ENCODE measurements around the gene CENATAC. TPM values are rescaled to one million over a fixed set of nuclear protein-coding genes. Genes with fewer than 3 reads are reported as not detected.

Gene CENATAC
- total RNA-seq, 1 experiment from 2014 or later, result 55.2 TPM

DNA sequence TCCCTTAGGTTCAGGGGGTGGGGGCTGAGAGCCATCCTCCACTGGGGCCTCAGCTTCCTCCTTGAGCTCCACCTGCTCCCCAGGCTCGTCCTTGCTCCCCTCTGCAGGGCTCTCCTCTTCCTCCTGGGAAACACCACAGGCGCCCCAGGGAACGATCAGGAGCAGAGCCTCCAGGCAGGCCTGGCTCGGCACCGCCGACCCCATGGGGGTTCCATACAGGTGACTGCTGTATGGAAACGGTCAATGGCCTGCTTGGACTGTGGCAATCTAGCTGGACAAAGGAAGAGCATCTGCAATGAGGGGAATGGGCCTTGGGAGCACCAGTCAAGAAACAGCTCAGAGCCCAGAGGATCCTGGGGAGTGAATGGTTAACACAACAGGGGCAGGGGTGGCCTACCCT lies 51.1 kb downstream of the CENATAC start:
- H3K4me1 ChIP-seq (ENCODE audit: insufficient read depth, low read length), result no peaks in the 10 kb centered on the region
- H3K9me3 ChIP-seq (ENCODE audit: control insufficient read depth, low read depth, low read length), result no peaks in the 10 kb centered on the region
- H3K27me3 Mint-ChIP-seq (ENCODE audit: low read depth), result no peaks in the 10 kb centered on the region
- no peaks in the 10 kb centered on the region for H4K20me1 ChIP-seq (ENCODE audit: control insufficient read depth, insufficient read depth, insufficient read length)
- H2BK5ac ChIP-seq (ENCODE audit: insufficient read length, low read length), result no peak overlapping the region
- no peaks in the 10 kb centered on the region for H3K23me2 ChIP-seq (ENCODE audit: insufficient read length, low read depth, low read length, poor library complexity, severe bottlenecking)
- WGBS (ENCODE audit: extremely low coverage, insufficient read length, low lambda C conversion rate), result no CpG with 5 or more reads among the region's 7 CpGs
- no peak overlapping the region for H4K5ac ChIP-seq (ENCODE audit: insufficient read length, low read depth, low read length)
- no peak overlapping the region for H2BK12ac ChIP-seq (ENCODE audit: insufficient read length, low read depth, low read length)
- no peak overlapping the region; a peak in 1 of 7 replicates for H3K27ac Mint-ChIP-seq
- H3K79me1 ChIP-seq (ENCODE audit: insufficient read depth, low read depth, low read length, poor library complexity, severe bottlenecking), result no peaks in the 10 kb centered on the region
- H3K9ac ChIP-seq (ENCODE audit: extremely low read depth, insufficient read length, low read length), result no peak overlapping the region
- H2BK20ac ChIP-seq (ENCODE audit: low read depth, low read length, poor library complexity, severe bottlenecking), result no peak overlapping the region
- H3K4me2 ChIP-seq (ENCODE audit: insufficient read depth, insufficient read length, low read length), result no peak overlapping the region
- no peaks in the 10 kb centered on the region for H3K9me3 Mint-ChIP-seq
- H2AK5ac ChIP-seq (ENCODE audit: insufficient read length, low read length), result no peak overlapping the region
- no peak overlapping the region for H3K4ac ChIP-seq (ENCODE audit: low read depth, low read length)
- no peak overlapping the region for H2AFZ ChIP-seq (ENCODE audit: low read length)
- H3K4me1 Mint-ChIP-seq, result peaks cover 2 to 13% of the 10 kb centered on the region in 2 experiments; a peak in 3 of 4 replicates
- DNase-seq, result no peak
- no peak overlapping the region for H4K91ac ChIP-seq (ENCODE audit: insufficient read length, low read depth, low read length)
- no peaks in the 10 kb centered on the region for H3K27me3 ChIP-seq (ENCODE audit: insufficient read depth, low read length)
- no peak overlapping the region for H3K23ac ChIP-seq (ENCODE audit: insufficient read length, low read depth, low read length)
- H3K56ac ChIP-seq (ENCODE audit: insufficient read length, low read depth, low read length), result no peak overlapping the region
- H2BK120ac ChIP-seq (ENCODE audit: low read depth, low read length, poor library complexity, severe bottlenecking), result no peak overlapping the region
- no peaks in the 10 kb centered on the region for H3K79me2 ChIP-seq (ENCODE audit: insufficient read depth, low read length)
- H3K36me3 Mint-ChIP-seq (ENCODE audit: insufficient read depth in 1 of 3, low read depth in 3 of 3), result peaks cover 76 to 98% (median 87%) of the 10 kb centered on the region in 3 experiments
- TF ChIP-seq, protein P1, sequence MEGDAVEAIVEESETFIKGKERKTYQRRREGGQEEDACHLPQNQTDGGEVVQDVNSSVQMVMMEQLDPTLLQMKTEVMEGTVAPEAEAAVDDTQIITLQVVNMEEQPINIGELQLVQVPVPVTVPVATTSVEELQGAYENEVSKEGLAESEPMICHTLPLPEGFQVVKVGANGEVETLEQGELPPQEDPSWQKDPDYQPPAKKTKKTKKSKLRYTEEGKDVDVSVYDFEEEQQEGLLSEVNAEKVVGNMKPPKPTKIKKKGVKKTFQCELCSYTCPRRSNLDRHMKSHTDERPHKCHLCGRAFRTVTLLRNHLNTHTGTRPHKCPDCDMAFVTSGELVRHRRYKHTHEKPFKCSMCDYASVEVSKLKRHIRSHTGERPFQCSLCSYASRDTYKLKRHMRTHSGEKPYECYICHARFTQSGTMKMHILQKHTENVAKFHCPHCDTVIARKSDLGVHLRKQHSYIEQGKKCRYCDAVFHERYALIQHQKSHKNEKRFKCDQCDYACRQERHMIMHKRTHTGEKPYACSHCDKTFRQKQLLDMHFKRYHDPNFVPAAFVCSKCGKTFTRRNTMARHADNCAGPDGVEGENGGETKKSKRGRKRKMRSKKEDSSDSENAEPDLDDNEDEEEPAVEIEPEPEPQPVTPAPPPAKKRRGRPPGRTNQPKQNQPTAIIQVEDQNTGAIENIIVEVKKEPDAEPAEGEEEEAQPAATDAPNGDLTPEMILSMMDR (conservative IDR thresholded peaks at IDR 0.05), result no peak
- no peak overlapping the region for H3K18ac ChIP-seq (ENCODE audit: insufficient read length, low read depth, low read length)
- no peak overlapping the region for H2BK15ac ChIP-seq (ENCODE audit: low read depth, low read length)
- no peak overlapping the region for H4K8ac ChIP-seq (replicated peaks; ENCODE audit: insufficient read length, low read depth, low read length)
- H3T11ph ChIP-seq (ENCODE audit: low read length), result no peak overlapping the region
- H3K14ac ChIP-seq (ENCODE audit: insufficient read depth, low read length), result no peak overlapping the region
- H3K27ac ChIP-seq (ENCODE audit: insufficient read length, low read depth, low read length), result no peak overlapping the region
- H3K4me3 Mint-ChIP-seq, result no peak overlapping the region
